ENCODE results near the gene CD2BP2.
"Not testable (repeated sequence)": the region's sequence is repeated elsewhere in the genome, so short reads cannot be mapped to it uniquely, and the experiment has no call there.

CD2BP2 gene

GRCh38 chr16:30346286-30346685, 8.8 kb downstream of the CD2BP2 start:
- no peak for DNase-seq

DNA sequence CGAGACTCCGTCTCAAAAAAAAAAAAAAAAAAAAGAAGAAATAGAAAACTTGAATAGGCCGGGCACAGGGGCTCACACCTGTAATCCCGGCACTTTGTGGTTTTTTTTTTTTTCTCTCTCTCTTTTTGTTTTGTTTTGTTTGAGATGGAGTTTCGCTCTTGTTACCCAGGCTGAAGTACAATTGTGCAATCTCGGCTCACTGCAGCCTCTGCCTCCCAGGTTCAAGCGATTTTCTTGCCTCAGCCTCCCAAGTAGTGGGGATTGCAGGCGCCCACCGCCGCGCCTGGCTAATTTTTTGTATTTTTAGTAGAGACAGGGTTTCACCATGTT, 11.7 kb downstream of the CD2BP2 start:
- DNase-seq: not testable (repeated sequence)

GRCh38 chr16:30342751-30343490, 12.2 kb downstream of the CD2BP2 start:
- DNase-seq: no peak

DNA sequence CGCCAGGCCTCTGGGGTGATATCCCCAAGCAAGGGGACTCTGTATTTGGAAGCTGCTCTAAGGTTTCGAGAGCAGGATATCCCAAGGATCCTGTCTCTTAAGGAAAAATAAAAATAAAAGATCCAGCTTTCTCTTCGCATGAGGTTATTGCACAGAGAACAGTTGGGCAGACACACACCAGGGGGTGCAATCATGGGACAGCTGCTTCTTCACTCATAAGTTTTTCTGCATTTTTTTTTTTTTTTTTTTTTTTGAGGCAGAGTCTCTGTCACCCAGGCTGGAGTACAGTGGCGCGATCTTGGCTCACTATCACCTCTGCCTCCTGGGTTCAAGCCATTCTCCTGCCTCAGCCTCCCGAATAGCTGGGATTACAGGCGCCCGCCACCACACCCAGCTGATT, 13.1 kb downstream of the CD2BP2 start:
- not testable (repeated sequence) for DNase-seq

GRCh38 chr16:30340621-30341020, 14.5 kb downstream of the CD2BP2 start:
- DNase-seq: peak in 17 of 58 donors; percentile 9 to 50 (median 31)

DNA sequence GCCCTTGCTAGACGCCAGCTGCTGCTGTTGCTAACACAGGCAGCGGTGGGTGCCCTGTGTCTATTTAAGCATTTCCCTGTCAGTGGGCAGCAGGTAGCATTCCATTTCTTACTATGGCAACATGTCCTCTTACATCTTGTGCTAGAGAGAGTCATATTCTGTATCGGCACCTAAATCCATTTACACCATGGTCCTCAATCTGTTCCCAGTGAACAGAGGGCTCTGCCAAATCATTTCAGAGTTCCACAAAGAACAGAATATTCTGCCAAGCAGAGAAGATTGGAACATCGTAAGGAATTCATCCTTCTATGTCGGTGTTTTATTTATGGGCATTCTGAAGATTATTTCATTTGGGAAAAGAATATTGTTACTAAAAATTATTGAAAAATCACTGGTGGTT, 16.4 kb downstream of the CD2BP2 start:
- DNase-seq: peak in 2 of 58 donors; percentile 39 to 48

- not testable (repeated sequence) for DNase-seq
Observed at GRCh38 chr16:30337964-30338357, 17.1 kb downstream of the CD2BP2 start.

- DNase-seq: peak in 2 of 58 donors; percentile 19 to 25
Observed at GRCh38 chr16:30335598-30336474, 19.3 kb downstream of the CD2BP2 start.

DNA sequence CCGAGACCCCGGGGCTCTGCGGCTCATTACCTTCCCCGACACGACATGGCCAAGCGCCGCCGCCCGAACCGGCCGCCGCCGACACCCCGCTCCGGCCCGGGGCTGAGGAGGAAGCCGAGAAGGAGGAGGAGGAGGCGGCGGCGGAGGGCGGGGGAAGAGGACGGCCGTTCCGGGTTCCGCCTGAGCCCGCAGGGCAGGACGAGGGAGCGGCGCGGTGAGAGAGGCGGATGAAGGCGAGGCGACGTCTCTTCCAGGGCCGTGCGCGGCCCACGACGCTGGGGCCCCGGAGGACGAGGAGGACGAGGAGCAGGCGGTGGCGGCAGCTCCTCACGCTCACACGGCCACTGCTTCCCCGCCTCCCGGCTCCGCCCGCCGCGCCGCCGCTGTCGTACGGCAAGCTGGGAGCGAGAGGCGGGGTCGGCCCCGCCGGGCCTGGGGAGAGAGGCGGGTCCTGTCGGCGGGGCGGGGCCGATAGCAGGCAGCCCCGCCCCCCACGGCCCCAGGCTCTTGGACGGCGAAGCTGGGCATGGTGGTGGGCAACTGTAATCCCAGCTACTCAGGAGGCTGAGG, 20.0 kb downstream of the CD2BP2 start:
- peak in 54 of 58 donors; percentile 27 to 86 (median 70) for DNase-seq

DNA sequence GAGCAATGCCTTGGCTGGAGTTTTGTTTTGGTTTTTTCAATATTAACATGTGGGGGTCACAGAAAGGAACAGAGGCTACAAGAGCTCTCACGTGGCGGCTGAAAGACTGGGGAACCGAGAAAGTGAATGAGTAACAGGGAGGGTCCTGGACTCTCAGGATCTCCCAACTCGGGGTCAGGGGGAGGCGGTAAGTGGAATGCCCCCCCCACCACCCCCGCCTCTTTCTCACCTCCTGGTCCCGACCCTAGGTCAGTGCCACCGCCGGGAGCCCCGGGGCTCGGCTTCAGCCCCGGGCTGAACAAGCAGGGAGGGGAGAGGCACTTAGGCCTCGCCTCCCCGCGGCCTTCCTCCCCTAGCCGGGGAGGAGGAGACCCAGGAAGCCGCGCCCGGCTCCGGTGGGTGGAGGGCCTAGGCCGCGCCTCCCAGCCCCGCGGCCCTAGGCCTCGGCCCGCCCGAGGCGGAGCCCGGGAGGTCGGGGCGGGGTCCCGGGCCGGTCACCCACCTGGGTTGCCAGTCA, 20.6 kb downstream of the CD2BP2 start:
- peak in 13 of 58 donors; percentile 18 to 51 (median 26) for DNase-seq

DNA sequence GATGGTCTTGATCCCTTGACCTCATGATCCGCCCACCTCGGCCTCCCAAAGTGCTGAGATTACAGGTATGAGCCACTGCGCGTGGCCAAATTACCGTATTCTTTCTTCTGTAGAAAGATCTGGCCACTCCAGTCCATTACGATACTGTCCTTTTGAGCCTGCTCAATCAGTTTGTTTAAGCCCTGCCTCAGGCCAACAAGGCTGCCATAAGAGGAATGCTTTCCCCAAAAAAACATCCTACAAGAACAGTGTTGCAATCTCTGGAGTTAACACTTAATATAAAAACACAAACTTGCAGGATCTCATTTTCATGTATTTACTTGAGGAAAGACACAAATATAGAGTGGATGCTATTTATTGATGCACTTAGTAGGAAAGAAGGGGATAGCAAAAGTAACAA, 30.9 kb downstream of the CD2BP2 start:
- DNase-seq: not testable (repeated sequence)

DNA sequence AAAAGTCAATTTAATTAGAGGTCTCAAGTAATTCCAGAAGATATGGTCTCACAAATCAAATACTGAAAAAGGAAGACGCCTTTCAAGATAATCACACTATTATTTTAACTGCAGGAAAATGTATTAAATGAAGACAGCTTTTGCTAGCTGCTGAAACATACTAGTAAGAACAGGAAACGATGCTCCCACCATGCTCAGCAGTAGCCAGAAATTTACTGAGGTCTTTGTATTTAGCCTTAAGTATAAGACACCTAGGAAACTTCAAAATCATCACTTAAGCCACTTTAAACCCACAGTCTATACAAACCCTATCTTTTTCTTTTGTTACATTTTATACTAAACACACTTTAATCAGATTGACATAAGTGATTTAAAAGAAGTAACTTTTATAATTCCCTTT, 36.5 kb downstream of the CD2BP2 start:
- not testable (repeated sequence) for DNase-seq

DNA sequence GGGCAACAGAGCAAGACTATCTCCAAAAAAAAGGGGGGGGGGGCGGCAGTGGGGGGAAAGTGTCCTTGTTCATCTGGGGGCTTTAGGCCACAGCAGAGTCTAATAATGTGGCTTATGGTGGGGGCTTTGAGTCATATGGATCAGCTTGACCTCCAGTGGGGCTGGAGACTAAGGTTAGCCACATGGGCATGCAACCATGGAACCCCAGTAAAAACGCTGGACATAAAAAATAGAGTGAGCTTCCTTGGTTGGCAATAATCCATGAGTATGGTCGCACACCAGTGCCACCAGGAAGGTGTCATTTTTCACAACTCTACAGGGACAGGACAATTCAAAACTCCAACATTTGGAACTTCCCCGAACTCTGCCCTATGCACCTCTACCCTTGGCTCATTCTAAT, 44.2 kb downstream of the CD2BP2 start:
- DNase-seq: not testable (repeated sequence)

- not testable (repeated sequence) for DNase-seq
Observed at GRCh38 chr16:30309255-30309654, 45.9 kb downstream of the CD2BP2 start.
